Measurements from ENCODE around the gene TNP2.

Gene TNP2

GRCh38 chr16:11255737-11256660, 13.1 kb downstream of the TNP2 start, which contains the start of gene SOCS1:
Gene SOCS1 (minus strand): TSS chr16:11256204. CDS start chr16:11255478, 726 bp downstream.
- H3K27me3 ChIP-seq (ENCODE audit: control insufficient read depth in 5 of 5, insufficient read depth in 4 of 5, low read length in 5 of 5), result no peaks in the 10 kb centered on the region
- peaks cover 11 to 59% (median 39%) of the 10 kb centered on the region in 5 donors for H3K4me1 ChIP-seq (ENCODE audit: control insufficient read depth in 5 of 5, insufficient read depth in 5 of 5, low read length in 5 of 5)
- no peaks in the 10 kb centered on the region for H3K9me3 ChIP-seq (ENCODE audit: control insufficient read depth in 5 of 5, low read length in 5 of 5)
- H3K36me3 ChIP-seq (ENCODE audit: control insufficient read depth in 5 of 5, insufficient read depth in 5 of 5, low read length in 5 of 5), result peaks cover 0 to 6% (median 0%) of the 10 kb centered on the region in 5 donors
- peak within 1 kb of the TSS; percentile 96 for H3K27ac ChIP-seq (ENCODE audit: low read depth, low read length)
- H3K4me3 ChIP-seq (ENCODE audit: low read depth in 1 of 5, low read length in 5 of 5), result peak within 1 kb of the TSS; percentile 75 to 93 (median 80)
- peak within 1 kb of the TSS in 4 of 5 donors; percentile 88 to 96 (median 94) for H3K9ac ChIP-seq (ENCODE audit: low read length in 5 of 5)

- Histone ChIP-seq H3K9me3 (ENCODE audit: control insufficient read depth in 5 of 5, low read length in 5 of 5) (no peaks in the 10 kb centered on the region), H3K4me1 (ENCODE audit: control insufficient read depth in 5 of 5, insufficient read depth in 5 of 5, low read length in 5 of 5) (peaks cover 11 to 53% (median 39%) of the 10 kb centered on the region in 5 donors), H3K27me3 (ENCODE audit: control insufficient read depth in 5 of 5, insufficient read depth in 4 of 5, low read length in 5 of 5) (no peaks in the 10 kb centered on the region), H3K36me3 (ENCODE audit: control insufficient read depth in 5 of 5, insufficient read depth in 5 of 5, low read length in 5 of 5) (peaks cover 0 to 6% (median 0%) of the 10 kb centered on the region in 5 donors), H3K27ac (ENCODE audit: low read depth, low read length) (peak overlapping the region; percentile 23), H3K4me3 (ENCODE audit: low read depth in 1 of 5, low read length in 5 of 5) (peak overlapping the region in 4 of 5 donors; percentile 65 to 93 (median 80)), H3K9ac (ENCODE audit: low read length in 5 of 5) (peak overlapping the region in 3 of 5 donors; percentile 37 to 64 (median 56))
These were observed 14.0 kb downstream of the TNP2 start for GRCh38 chr16:11254913-11255736.

GRCh38 chr16:11253995-11254912, 14.9 kb downstream of the TNP2 start:
- Histone ChIP-seq H3K27me3 (ENCODE audit: control insufficient read depth in 5 of 5, insufficient read depth in 4 of 5, low read length in 5 of 5) (no peaks in the 10 kb centered on the region), H3K36me3 (ENCODE audit: control insufficient read depth in 5 of 5, insufficient read depth in 5 of 5, low read length in 5 of 5) (peaks cover 0 to 6% (median 0%) of the 10 kb centered on the region in 5 donors), H3K9me3 (ENCODE audit: control insufficient read depth in 5 of 5, low read length in 5 of 5) (no peaks in the 10 kb centered on the region), H3K4me1 (ENCODE audit: control insufficient read depth in 5 of 5, insufficient read depth in 5 of 5, low read length in 5 of 5) (peaks cover 9 to 49% (median 35%) of the 10 kb centered on the region in 5 donors), H3K27ac (ENCODE audit: low read depth, low read length) (no peak overlapping the region), H3K4me3 (ENCODE audit: low read depth in 1 of 5, low read length in 5 of 5) (peak overlapping the region; percentile 4 to 93 (median 73)), H3K9ac (ENCODE audit: low read length in 5 of 5) (peak overlapping the region in 1 of 5 donors; percentile 48)

DNA sequence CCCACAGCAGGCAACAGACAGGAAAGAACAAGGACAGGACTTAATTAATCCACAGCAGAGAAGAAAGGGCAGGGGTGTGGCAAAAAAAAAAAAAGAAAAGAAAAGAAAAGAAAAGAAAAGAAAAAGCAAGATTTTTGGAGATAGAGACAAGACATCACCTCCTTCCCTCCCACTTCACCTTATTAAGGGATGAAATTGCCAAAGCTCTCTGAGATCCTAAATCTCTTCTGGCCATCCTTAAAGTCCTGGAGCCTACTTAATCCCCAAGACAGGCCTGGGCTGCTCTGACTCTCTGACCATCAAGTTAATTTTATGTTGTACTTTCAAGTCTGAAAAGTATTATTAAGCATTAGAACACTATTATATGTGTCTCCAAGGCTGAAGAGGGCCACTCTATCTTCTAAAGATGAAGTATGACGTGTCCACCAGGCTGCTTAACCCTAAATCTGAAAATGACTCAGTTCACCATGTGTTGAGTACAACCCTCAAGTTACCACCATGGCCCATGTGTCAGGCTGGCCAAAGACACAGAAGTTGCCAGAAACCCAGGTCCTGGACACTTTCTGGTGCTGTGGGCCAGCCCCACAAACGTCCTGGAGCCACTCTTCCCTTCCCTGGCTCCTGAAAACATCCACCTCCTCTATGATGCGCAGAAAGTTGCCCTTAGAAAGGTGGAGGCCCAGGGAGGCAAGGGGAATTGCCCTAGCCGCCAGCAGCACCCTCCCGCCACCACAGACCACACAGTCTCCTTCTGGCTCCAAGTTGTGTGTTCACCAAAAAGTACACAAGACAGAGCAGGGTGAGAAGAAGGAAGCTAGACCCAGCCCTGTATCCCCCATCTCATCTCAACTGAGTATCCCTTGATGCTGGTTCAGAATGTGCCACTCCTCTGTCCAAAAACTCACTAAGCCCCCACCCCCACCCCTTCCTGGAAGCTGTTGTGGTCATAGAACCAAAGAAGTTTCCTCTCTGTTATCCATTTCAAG, 15.8 kb downstream of the TNP2 start:
- H3K4me1 ChIP-seq (ENCODE audit: control insufficient read depth in 5 of 5, insufficient read depth in 5 of 5, low read length in 5 of 5), result peaks cover 4 to 40% (median 26%) of the 10 kb centered on the region in 5 donors
- H3K27ac ChIP-seq (ENCODE audit: low read depth, low read length), result no peak overlapping the region
- H3K36me3 ChIP-seq (ENCODE audit: control insufficient read depth in 5 of 5, insufficient read depth in 5 of 5, low read length in 5 of 5), result peaks cover 0 to 6% (median 0%) of the 10 kb centered on the region in 5 donors
- H3K27me3 ChIP-seq (ENCODE audit: control insufficient read depth in 5 of 5, insufficient read depth in 4 of 5, low read length in 5 of 5), result no peaks in the 10 kb centered on the region
- H3K9ac ChIP-seq (ENCODE audit: low read length in 5 of 5), result no peak overlapping the region
- H3K9me3 ChIP-seq (ENCODE audit: control insufficient read depth in 5 of 5, low read length in 5 of 5), result no peaks in the 10 kb centered on the region
- peak overlapping the region in 4 of 5 donors; percentile 4 to 93 (median 80) for H3K4me3 ChIP-seq (ENCODE audit: low read depth in 1 of 5, low read length in 5 of 5)

DNA sequence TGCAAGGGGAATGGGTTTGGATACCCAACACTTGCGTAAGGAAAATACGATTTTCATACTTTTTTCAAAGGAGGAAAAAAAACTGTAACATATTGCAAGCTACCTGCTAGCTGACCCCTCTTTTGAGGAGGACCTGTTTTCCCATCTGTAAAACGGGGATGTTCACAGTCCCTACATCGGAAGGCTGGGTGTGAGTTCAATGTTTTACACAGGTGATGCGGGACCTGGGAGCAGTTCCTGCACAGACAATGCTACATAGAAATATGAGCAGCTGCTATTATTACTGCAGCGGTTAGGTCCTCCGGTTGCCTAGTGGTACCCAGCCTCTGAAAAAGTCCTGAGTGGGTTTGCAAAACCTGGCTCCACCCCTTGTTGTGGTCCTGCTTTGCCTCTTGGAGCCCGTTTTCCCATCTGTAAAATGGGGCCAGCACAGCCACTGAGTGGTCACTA, 16.6 kb downstream of the TNP2 start:
- H3K4me3 ChIP-seq (ENCODE audit: low read depth in 1 of 5, low read length in 5 of 5), result no peak overlapping the region

DNA sequence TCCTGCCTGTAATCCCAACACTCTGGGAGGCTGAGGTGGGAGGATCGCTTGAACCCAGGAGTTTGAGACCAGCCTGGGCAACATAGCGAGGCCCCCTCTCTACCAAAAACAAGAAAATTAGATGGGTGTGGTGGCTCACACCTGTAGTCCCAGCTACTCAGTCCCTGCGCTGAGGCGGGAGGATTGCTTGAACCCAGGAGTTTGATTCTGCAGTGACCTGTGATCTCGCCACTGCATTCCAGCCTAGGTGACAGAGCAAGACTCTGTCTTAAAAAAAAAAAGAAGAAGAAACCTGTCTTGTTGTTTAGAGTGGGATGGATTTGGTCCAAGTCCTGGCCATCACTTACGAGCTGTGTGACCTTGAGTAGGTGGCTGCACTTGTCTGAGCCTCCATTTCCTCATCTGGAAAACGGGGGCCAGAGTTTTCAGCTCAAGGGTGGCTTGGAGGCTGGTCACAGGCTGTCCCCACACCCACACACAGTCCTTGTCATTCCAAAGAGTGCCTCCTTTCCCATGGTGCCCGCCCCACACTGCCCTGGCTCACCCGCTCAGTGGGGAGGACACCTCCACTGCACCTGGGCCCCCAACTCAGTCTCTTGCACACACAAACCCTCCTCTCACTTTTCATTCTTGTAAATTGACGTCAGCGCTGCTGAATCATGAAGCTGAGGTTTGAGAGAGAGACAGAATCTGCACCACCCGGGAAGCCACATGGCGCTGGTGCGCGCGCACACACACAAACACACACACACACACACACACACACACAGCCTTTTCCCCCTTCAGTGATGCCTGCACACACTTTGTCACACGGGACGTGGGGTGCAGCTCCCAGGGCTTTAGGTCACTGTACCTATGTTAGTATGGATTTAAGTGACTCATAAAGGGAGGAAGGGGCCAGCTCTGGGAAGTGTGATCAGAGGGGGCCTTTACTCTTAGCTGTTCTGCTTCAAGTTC, 17.3 kb downstream of the TNP2 start:
- no peak overlapping the region for H3K27ac ChIP-seq (ENCODE audit: low read depth, low read length)
- no peaks in the 10 kb centered on the region for H3K27me3 ChIP-seq (ENCODE audit: control insufficient read depth in 5 of 5, insufficient read depth in 4 of 5, low read length in 5 of 5)
- H3K4me1 ChIP-seq (ENCODE audit: control insufficient read depth in 5 of 5, insufficient read depth in 5 of 5, low read length in 5 of 5), result peaks cover 0 to 29% (median 15%) of the 10 kb centered on the region in 5 donors
- H3K9ac ChIP-seq (ENCODE audit: low read length in 5 of 5), result no peak overlapping the region
- H3K36me3 ChIP-seq (ENCODE audit: control insufficient read depth in 5 of 5, insufficient read depth in 5 of 5, low read length in 5 of 5), result peaks cover 0 to 6% (median 0%) of the 10 kb centered on the region in 5 donors
- H3K9me3 ChIP-seq (ENCODE audit: control insufficient read depth in 5 of 5, low read length in 5 of 5), result no peaks in the 10 kb centered on the region
- no peak overlapping the region for H3K4me3 ChIP-seq (ENCODE audit: low read depth in 1 of 5, low read length in 5 of 5)

More for the DNA sequence above, 16.6 kb downstream of the TNP2 start:
- H3K27me3 ChIP-seq (ENCODE audit: control insufficient read depth in 5 of 5, insufficient read depth in 4 of 5, low read length in 5 of 5), result no peaks in the 10 kb centered on the region
- no peak overlapping the region for H3K9ac ChIP-seq (ENCODE audit: low read length in 5 of 5)
- H3K9me3 ChIP-seq (ENCODE audit: control insufficient read depth in 5 of 5, low read length in 5 of 5), result no peaks in the 10 kb centered on the region
- peaks cover 4 to 36% (median 22%) of the 10 kb centered on the region in 5 donors for H3K4me1 ChIP-seq (ENCODE audit: control insufficient read depth in 5 of 5, insufficient read depth in 5 of 5, low read length in 5 of 5)
- no peak overlapping the region for H3K27ac ChIP-seq (ENCODE audit: low read depth, low read length)
- H3K36me3 ChIP-seq (ENCODE audit: control insufficient read depth in 5 of 5, insufficient read depth in 5 of 5, low read length in 5 of 5), result peaks cover 0 to 6% (median 0%) of the 10 kb centered on the region in 5 donors

DNA sequence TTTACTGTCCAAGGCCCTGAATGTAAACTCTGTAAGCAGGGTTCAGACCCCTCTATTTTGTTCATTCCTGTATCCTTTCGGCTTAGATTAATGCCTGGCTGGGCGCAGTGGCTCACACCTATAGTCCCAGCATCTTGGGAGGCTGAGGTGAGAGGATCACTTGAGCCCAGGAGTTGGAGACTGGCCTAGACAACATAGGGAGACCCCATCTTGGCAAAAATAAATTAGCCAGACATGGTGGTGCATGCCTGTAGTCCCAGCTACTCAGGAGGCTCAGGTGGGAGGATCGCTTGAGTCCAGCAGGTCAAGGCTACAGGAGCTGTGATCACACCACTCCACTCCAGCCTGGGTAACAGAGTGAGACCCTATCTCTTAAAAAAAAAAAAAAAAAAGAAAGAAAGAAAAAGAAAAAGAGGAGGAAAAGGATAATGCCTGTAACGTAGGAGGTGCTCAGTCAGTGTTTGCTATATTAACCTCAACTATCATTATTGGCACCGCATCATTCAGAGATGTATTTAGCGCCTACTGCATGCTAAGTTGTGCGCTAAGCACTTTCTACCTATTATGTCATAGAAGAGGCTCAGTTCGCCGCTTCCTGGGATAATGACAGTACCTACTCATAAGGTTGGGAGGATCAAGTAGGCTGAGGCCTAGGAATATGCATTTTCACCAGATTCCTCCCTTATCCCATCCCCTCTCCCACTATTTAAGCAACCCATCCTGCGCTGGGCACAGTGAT, 18.2 kb downstream of the TNP2 start:
- no peak overlapping the region for H3K27ac ChIP-seq (ENCODE audit: low read depth, low read length)
- peaks cover 0 to 25% (median 14%) of the 10 kb centered on the region in 5 donors for H3K4me1 ChIP-seq (ENCODE audit: control insufficient read depth in 5 of 5, insufficient read depth in 5 of 5, low read length in 5 of 5)
- H3K4me3 ChIP-seq (ENCODE audit: low read depth in 1 of 5, low read length in 5 of 5), result no peak overlapping the region
- no peaks in the 10 kb centered on the region for H3K27me3 ChIP-seq (ENCODE audit: control insufficient read depth in 5 of 5, insufficient read depth in 4 of 5, low read length in 5 of 5)
- H3K36me3 ChIP-seq (ENCODE audit: control insufficient read depth in 5 of 5, insufficient read depth in 5 of 5, low read length in 5 of 5), result peaks cover 0 to 6% (median 0%) of the 10 kb centered on the region in 5 donors
- no peaks in the 10 kb centered on the region for H3K9me3 ChIP-seq (ENCODE audit: control insufficient read depth in 5 of 5, low read length in 5 of 5)
- no peak overlapping the region for H3K9ac ChIP-seq (ENCODE audit: low read length in 5 of 5)
